OCI-LY7 (cell line): ENCODE results near the gene GIMAP2. TPM values are rescaled to one million over a fixed set of nuclear protein-coding genes. Genes with fewer than 3 reads are reported as not detected.

Experiments used
- BruUV-seq: library from RNA; stranded (reverse); fragments of 400-500 nt; replicated peaks from 2 replicates; lab custom pipeline; 2021; lab: Mats Ljungman, UMichigan
- CTCF ChIA-PET: fragments of 300-600 bp; sonication (Branson Sonifier 250); formaldehyde crosslinking; loops from one replicate; lab custom pipeline; 2022; ENCODE audit warnings: antibody characterized with exemption; ENCODE audit not compliant: unreplicated experiment; lab: Charles Lee
- POLR2A ChIA-PET: fragments of 300-600 bp; sonication (Branson Sonifier 250); formaldehyde crosslinking; loops from one replicate; lab custom pipeline; 2022; ENCODE audit warnings: antibody characterized with exemption; lab: Charles Lee
- DNase-seq: peaks from one replicate; pipeline ENCODE4 v3.0.0-alpha.2; 2015; ENCODE audit warnings: low spot score
- H2AFZ ChIP-seq: fragments of 200-600 bp; sonication (generic), shearing (Covaris generic); 2 replicates; pipeline ENCODE4 v1.6.1; 2014; ENCODE audit warnings: mild to moderate bottlenecking, antibody characterized with exemption, low read length, moderate library complexity
- H3K27ac ChIP-seq: fragments of 200-600 bp; sonication (generic); 2 replicates; pipeline ENCODE4 v1.5.1; 2014; ENCODE audit warnings: mixed run types, low read depth, mild to moderate bottlenecking, moderate library complexity, low read length, inconsistent platforms; ENCODE audit not compliant: poor library complexity, severe bottlenecking
- H3K36me3 ChIP-seq: fragments of 200-600 bp; sonication (generic); 2 replicates; pipeline ENCODE4 v1.6.1; 2014; ENCODE audit warnings: mild to moderate bottlenecking, antibody characterized with exemption, low read length, moderate library complexity, mixed read lengths; ENCODE audit not compliant: insufficient read depth
- H3K4me1 ChIP-seq: fragments of 200-600 bp; sonication (generic); 2 replicates; pipeline ENCODE4 v1.5.1; 2014; ENCODE audit warnings: mild to moderate bottlenecking, low read length; ENCODE audit not compliant: insufficient read depth, poor library complexity, severe bottlenecking
- H3K4me2 ChIP-seq: fragments of 200-600 bp; sonication (generic); 2 replicates; pipeline ENCODE4 v1.6.1; 2014; ENCODE audit warnings: mild to moderate bottlenecking, low read length
- H3K4me3 ChIP-seq: fragments of 200-600 bp; sonication (generic); 2 replicates; pipeline ENCODE4 v1.5.1; 2014; ENCODE audit warnings: mild to moderate bottlenecking, low read depth, low read length; ENCODE audit not compliant: poor library complexity, severe bottlenecking
- H3K79me2 ChIP-seq: fragments of 200-600 bp; sonication (generic); 2 replicates; pipeline ENCODE4 v1.6.1; 2016; ENCODE audit warnings: low read depth, mild to moderate bottlenecking, low read length, moderate library complexity, mixed read lengths; ENCODE audit not compliant: insufficient read depth
- H3K9me2 ChIP-seq: fragments of 200-600 bp; sonication (generic); 2 replicates; pipeline ENCODE4 v1.6.1; 2016; ENCODE audit warnings: mild to moderate bottlenecking, low read length, mixed read lengths; ENCODE audit not compliant: insufficient read depth
- H3K9me3 ChIP-seq: fragments of 200-600 bp; sonication (generic); 2 replicates; pipeline ENCODE4 v1.6.1; 2014; ENCODE audit warnings: mild to moderate bottlenecking, mixed run types, low read length, mixed read lengths
- H4K20me1 ChIP-seq: fragments of 200-600 bp; sonication (generic); 2 replicates; pipeline ENCODE4 v1.6.1; 2014; ENCODE audit warnings: mild to moderate bottlenecking, antibody characterized with exemption, low read length, moderate library complexity, mixed read lengths; ENCODE audit not compliant: insufficient read depth
- CTCF ChIP-seq: fragments of 200-600 bp; sonication (generic); conservative IDR thresholded peaks from 2 replicates; pipeline ENCODE4 v1.5.1; 2014; ENCODE audit warnings: mild to moderate bottlenecking, antibody characterized with exemption, low read length, moderate library complexity, mixed read lengths
- EZH2phosphoT487 ChIP-seq: fragments of 200-600 bp; sonication (generic); IDR thresholded peaks from 2 replicates; pipeline ENCODE4 v1.6.1; 2018; ENCODE audit warnings: low read depth, borderline replicate concordance, mild to moderate bottlenecking, mixed run types, antibody characterized with exemption, low read length, moderate library complexity, mixed read lengths
- intact Hi-C: fragments of 100-400 bp; cut with micrococcal nuclease; formaldehyde crosslinking; loops from one replicate; pipeline ENCODE4 v1.10.0; 2022; ENCODE audit not compliant: unreplicated experiment
- total RNA-seq, 2 experiments: library from RNA; depleted of rRNA in 1 of 2; stranded (reverse); fragments of >200 nt in 1 of 2; shearing (Covaris generic) in 1 of 2; gene quantifications; 2 replicates each; pipeline ENCODE4 v1.2.3, GENCODE V29; 2014 to 2022

The GIMAP2 gene
- total RNA-seq, 2 experiments from 2014 or later: not detected

DNA sequence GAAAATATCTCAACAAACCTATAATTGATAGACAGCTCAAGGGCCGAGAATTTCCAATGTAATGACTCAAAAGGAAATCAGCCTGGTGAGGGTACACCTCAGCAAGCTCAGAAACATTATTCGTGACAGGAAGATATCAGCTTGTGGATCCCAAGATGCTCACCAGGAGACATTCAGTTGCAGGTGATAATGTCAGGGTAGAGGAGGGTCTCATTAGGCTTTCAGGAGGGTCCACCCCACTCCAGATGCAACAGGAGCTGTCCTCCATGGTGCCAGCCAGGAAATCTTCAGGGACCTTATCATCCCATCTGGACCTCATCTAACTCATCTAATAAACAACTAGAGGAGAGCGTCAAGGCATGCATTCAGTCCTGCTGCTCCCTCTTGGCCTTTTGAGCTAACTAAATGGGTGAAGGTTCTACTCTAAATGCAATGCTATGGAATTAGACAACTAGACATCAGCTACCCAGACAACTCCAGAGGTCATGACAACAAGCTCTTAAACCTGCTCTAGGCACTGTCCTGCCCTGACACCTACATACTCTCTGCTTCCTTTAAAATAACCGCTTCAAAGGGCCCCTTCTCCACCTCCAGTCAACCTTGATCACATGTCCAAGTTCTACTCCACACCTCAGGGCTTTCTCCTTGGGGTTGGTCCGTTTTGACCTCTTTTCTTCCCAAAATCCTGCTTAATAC, 47.4 kb downstream of the GIMAP2 start:
- no peak overlapping the region for H3K4me2 ChIP-seq
- no peak overlapping the region for H2AFZ ChIP-seq
- H3K9me2 ChIP-seq: no peaks in the 10 kb centered on the region
- H3K36me3 ChIP-seq: no peaks in the 10 kb centered on the region
- H4K20me1 ChIP-seq: no peaks in the 10 kb centered on the region
- H3K9me3 ChIP-seq: no peaks in the 10 kb centered on the region
- no peaks in the 10 kb centered on the region for H3K4me1 ChIP-seq
- H3K27ac ChIP-seq: no peak overlapping the region
- ChIA-PET POLR2A (no interaction called here), CTCF (no interaction called here)
- no peak for TF ChIP-seq CTCF
- no peak for TF ChIP-seq EZH2phosphoT487
- no peak overlapping the region for H3K4me3 ChIP-seq
- no peak for DNase-seq
- no peaks in the 10 kb centered on the region for H3K79me2 ChIP-seq
- BruUV-seq: no TSS peak
- intact Hi-C loops: no loop called here

GRCh38 chr7:150733482-150734095, 48.1 kb downstream of the GIMAP2 start:
- no peaks in the 10 kb centered on the region for H4K20me1 ChIP-seq
- H3K4me3 ChIP-seq: no peak overlapping the region
- H3K9me3 ChIP-seq: no peaks in the 10 kb centered on the region
- ChIA-PET CTCF (no interaction called here), POLR2A (no interaction called here)
- H3K36me3 ChIP-seq: no peaks in the 10 kb centered on the region
- no peak for DNase-seq
- H3K4me2 ChIP-seq: no peak overlapping the region
- no peak for TF ChIP-seq EZH2phosphoT487
- TF ChIP-seq CTCF: no peak
- no peaks in the 10 kb centered on the region for H3K9me2 ChIP-seq
- H3K4me1 ChIP-seq: no peaks in the 10 kb centered on the region
- no peaks in the 10 kb centered on the region for H3K79me2 ChIP-seq
- BruUV-seq: no TSS peak
- intact Hi-C loops: no loop called here
- no peak overlapping the region for H2AFZ ChIP-seq
- H3K27ac ChIP-seq: no peak overlapping the region

DNA sequence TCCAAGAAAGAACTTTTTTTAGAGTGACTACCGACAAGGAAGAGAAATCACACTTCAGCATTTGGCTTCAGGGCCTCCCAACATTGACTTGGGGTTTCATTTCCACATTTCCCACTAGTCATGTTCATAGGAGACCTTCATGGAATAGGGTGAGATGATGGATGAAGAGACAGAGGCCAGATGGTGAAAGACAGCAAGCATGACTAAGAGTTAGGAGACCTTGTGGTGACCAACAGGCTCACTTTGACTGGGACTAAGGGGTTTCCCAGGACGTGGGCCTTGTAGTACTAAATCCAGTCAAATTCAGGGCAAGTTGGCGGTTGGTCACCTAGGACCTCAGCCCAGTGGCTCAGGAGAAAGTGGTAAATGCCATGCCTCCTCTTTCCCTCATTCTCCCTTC, 48.7 kb downstream of the GIMAP2 start:
- intact Hi-C loops: no loop called here
- ChIA-PET CTCF (no interaction called here), POLR2A (interaction anchor here (0.6 kb wide), 1 partner anchor 968 kb away, joined by 4 read pairs; no protein-coding TSS in a partner anchor)
- Histone ChIP-seq H3K4me3 (no peak overlapping the region), H4K20me1 (no peaks in the 10 kb centered on the region), H3K36me3 (no peaks in the 10 kb centered on the region), H3K4me1 (no peaks in the 10 kb centered on the region), H3K9me3 (no peaks in the 10 kb centered on the region), H3K27ac (no peak overlapping the region), H3K79me2 (no peaks in the 10 kb centered on the region), H3K4me2 (no peak overlapping the region), H2AFZ (no peak overlapping the region), H3K9me2 (no peaks in the 10 kb centered on the region)
- no peak for TF ChIP-seq EZH2phosphoT487
- TF ChIP-seq CTCF: no peak
- no peak for DNase-seq
- BruUV-seq: no TSS peak
